SKM-1 treated with dmso at 0.1 percent for 144 hours (cell line): ENCODE data around the gene FAIM.
"Not testable (repeated sequence)": the region's sequence is repeated elsewhere in the genome, so short reads cannot be mapped to it uniquely, and the experiment has no call there.

Source experiments
- DNase-seq: peaks from one replicate; lab custom pipeline; 2025; ENCODE audit not compliant: unreplicated experiment; lab: John Stamatoyannopoulos, UW

Gene FAIM

DNA sequence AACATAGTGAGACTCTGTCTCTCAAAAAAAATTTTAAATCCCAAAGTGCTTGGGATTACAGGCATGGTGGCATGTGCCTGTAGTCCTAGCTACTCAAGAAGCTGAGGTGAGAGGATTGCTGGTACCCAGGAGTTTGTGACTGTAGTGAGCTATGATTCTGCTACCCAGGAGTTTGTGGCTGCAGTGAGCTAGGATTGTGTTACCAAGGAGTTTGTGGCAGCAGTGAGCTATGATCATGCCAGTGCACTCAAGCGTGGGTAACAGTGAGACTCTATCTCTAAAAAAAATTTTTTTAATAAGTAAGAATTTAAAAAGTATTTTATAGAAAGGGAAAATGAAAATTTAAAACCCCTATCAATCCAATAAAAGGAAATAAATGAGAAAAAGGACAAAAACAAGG lies 69.5 kb downstream of the FAIM start:
- DNase-seq, result no peak

GRCh38 chr3:138678874-138679392 lies 70.4 kb downstream of the FAIM start:
- no peak for DNase-seq

DNA sequence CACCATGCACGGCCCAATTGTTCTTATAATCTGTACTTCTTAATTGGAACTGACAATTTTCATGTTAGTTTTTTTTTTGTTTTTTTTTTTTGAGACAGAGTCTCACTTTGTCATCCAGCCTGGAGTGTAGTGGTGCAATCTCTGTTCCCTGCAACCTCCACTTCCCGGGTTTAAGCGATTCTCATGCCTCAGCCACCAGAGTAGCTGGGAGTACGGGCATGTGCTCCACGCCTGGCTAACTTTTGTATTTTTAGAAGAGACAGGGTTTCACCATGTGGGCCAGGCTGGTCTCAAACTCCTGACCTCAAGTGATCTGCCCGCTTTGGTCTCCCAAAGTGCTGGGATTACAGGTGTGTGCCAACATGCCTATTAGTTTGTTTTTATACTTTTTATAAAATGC lies 72.4 kb downstream of the FAIM start:
- DNase-seq, result not testable (repeated sequence)

DNA sequence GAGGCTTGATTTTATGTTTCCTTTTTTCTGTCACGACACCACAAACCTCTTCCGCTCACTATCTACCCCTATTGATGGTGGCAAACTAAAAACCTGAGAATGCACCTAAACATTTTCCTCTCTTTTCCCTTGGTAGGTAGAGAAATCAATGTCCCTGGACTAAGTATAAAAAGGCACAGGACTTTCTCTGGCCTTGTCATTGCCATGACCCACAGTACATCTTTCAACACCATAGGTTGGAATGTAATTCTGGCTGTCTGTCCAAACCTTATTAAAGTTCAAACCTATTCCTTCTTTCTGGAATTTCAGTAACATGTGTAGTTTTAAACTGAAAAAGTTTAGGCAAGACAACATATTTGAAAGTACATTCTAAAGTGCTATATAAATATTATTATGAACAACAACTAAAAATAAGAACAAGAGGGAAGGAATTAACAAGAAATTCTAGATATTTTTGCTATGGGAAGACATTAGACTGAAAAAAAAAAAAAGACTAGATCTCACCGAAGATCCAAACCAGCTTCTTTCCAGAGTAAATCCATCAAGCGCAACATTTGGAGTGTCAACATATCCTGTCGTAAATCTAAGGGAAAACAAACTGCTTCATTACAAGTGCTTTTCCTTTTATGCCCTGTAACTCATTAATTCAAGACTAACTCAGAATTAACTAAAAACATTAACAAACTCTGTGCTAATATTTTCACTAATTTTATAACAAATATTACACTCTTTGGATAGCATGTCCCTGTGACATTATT lies 73.1 kb downstream of the FAIM start:
- no peak for DNase-seq

DNA sequence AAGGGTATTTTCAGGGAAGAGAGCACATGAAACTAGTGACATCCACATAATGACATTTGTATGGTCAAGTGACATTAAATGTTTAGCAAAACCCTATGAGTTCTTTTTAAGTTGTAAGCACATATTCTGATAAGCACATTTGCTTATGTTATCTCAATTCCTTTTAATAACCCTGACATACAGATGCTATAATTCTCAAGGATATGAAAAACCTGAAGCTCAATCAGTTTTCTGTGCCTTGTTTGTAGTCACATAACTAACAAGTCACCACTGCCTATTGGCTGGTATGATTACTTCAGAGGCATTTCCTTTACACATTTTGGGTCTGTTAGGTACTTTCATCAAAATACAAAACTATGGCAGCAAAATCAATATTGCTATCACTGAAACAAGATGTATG lies 74.1 kb downstream of the FAIM start:
- DNase-seq, result no peak
